HL-60 (cell line): ENCODE measurements around the gene PTPRN2.

Experiments
- GABPA ChIP-seq: IDR thresholded peaks from 2 replicates; pipeline ENCODE4 v1.6.1; 2012; ENCODE audit warnings: low read depth
- POLR2AphosphoS5 ChIP-seq: IDR thresholded peaks from 2 replicates; pipeline ENCODE4 v1.6.1; 2012; ENCODE audit warnings: low read depth
- SPI1 ChIP-seq: IDR thresholded peaks from 2 replicates; pipeline ENCODE4 v1.6.1; 2012; ENCODE audit warnings: low read depth, mild to moderate bottlenecking, borderline replicate concordance
- TF ChIP-seq, protein P1 (sequence below): IDR thresholded peaks from one replicate; pipeline ENCODE4 v1.5.1; 2011; ENCODE audit warnings: low read length, control low read depth, inconsistent platforms; ENCODE audit not compliant: insufficient read depth
- TF ChIP-seq, protein P2 (sequence below): IDR thresholded peaks from 2 replicates; pipeline ENCODE4 v1.6.1; 2012; ENCODE audit warnings: low read depth; ENCODE audit not compliant: insufficient replicate concordance

DNA sequence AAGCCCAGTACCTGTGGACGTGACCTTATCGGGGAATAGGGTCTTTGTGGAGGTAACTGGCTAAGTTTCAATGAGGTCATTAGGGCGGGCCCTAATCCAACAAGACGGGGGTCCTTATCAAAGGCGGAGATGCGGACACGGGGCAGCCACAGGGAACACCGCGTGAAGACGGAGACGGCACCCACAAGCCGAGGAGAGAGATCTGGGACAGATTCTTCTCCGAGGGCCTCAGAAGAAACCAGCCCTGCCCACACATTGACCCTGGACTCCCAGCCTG is 733.9 kb downstream of the PTPRN2 start:
- TF ChIP-seq SPI1 (no peak), POLR2AphosphoS5 (no peak), GABPA (no peak)
- TF ChIP-seq, protein P1, sequence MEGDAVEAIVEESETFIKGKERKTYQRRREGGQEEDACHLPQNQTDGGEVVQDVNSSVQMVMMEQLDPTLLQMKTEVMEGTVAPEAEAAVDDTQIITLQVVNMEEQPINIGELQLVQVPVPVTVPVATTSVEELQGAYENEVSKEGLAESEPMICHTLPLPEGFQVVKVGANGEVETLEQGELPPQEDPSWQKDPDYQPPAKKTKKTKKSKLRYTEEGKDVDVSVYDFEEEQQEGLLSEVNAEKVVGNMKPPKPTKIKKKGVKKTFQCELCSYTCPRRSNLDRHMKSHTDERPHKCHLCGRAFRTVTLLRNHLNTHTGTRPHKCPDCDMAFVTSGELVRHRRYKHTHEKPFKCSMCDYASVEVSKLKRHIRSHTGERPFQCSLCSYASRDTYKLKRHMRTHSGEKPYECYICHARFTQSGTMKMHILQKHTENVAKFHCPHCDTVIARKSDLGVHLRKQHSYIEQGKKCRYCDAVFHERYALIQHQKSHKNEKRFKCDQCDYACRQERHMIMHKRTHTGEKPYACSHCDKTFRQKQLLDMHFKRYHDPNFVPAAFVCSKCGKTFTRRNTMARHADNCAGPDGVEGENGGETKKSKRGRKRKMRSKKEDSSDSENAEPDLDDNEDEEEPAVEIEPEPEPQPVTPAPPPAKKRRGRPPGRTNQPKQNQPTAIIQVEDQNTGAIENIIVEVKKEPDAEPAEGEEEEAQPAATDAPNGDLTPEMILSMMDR = no peak
- TF ChIP-seq, protein P2, sequence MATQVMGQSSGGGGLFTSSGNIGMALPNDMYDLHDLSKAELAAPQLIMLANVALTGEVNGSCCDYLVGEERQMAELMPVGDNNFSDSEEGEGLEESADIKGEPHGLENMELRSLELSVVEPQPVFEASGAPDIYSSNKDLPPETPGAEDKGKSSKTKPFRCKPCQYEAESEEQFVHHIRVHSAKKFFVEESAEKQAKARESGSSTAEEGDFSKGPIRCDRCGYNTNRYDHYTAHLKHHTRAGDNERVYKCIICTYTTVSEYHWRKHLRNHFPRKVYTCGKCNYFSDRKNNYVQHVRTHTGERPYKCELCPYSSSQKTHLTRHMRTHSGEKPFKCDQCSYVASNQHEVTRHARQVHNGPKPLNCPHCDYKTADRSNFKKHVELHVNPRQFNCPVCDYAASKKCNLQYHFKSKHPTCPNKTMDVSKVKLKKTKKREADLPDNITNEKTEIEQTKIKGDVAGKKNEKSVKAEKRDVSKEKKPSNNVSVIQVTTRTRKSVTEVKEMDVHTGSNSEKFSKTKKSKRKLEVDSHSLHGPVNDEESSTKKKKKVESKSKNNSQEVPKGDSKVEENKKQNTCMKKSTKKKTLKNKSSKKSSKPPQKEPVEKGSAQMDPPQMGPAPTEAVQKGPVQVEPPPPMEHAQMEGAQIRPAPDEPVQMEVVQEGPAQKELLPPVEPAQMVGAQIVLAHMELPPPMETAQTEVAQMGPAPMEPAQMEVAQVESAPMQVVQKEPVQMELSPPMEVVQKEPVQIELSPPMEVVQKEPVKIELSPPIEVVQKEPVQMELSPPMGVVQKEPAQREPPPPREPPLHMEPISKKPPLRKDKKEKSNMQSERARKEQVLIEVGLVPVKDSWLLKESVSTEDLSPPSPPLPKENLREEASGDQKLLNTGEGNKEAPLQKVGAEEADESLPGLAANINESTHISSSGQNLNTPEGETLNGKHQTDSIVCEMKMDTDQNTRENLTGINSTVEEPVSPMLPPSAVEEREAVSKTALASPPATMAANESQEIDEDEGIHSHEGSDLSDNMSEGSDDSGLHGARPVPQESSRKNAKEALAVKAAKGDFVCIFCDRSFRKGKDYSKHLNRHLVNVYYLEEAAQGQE = no peak
